ENCODE results near the gene BMPR1A.
"Not testable (repeated sequence)": the region's sequence is repeated elsewhere in the genome, so short reads cannot be mapped to it uniquely, and the experiment has no call there.

The BMPR1A gene

DNA sequence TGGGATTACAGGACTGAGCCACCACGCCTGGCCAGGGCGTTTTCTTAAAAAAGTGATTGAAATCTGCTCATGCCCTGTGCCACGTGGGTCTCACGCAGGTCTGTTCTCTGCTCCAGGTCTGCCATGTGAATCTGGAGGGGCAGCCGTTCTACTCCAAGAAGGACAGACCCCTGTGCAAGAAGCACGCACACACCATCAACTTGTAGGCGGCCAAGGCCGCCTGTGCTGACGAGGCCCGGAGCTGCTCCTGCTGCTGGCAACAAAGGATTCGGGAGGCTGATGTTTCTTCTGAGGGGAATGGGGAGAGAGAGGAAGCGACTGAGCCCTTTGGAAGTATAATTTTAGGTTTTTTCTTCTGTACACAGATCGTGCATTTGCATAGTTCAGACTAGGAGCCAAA is 23.6 kb upstream of the BMPR1A start:
- DNase-seq, result no peak

DNA sequence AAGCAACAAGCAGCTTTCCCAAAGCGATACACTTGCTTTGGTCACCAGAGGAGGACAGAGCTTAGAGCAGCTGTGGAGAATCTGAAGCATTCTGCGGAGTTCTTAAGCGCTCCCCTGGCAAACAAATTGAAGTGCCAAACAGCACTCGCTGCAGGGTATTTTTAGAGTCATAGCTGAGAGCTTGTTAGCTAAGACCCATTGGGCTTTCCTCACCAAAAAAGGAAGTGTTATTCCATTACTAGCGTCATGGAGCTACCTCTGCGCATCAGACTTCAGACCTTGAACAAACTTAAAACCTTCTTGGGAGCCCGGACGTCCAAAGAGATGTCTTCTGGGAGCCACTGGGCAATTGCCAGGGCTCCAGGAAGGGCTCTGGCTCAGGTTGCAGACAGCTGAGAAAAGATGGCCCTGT is 23.2 kb upstream of the BMPR1A start:
- DNase-seq, result no peak

- DNase-seq, result no peak
Measured at GRCh38 chr10:86734207-86734988, 22.0 kb upstream of the BMPR1A start.

GRCh38 chr10:86735278-86735677 is 21.1 kb upstream of the BMPR1A start:
- DNase-seq, result not testable (repeated sequence)

DNA sequence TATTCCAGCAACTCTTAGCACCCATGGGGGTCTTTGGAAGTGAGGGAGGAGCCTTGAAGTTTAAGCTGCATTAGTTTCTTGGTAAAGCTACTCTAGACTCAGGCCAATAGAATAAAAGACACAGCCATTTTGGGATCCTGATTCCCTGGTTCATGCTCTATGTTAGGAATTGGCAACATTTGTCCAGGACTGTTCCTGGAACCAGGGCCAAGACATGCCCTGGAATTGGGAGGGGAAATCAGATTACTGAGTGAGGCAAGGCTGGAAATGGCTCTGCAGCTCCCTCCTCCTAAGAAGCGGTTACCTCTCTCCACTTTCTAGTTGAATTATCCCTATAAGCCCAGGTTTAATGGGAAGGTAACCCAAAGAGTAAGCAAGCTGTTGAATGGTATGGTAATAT is 14.2 kb upstream of the BMPR1A start:
- DNase-seq, result no peak

DNA sequence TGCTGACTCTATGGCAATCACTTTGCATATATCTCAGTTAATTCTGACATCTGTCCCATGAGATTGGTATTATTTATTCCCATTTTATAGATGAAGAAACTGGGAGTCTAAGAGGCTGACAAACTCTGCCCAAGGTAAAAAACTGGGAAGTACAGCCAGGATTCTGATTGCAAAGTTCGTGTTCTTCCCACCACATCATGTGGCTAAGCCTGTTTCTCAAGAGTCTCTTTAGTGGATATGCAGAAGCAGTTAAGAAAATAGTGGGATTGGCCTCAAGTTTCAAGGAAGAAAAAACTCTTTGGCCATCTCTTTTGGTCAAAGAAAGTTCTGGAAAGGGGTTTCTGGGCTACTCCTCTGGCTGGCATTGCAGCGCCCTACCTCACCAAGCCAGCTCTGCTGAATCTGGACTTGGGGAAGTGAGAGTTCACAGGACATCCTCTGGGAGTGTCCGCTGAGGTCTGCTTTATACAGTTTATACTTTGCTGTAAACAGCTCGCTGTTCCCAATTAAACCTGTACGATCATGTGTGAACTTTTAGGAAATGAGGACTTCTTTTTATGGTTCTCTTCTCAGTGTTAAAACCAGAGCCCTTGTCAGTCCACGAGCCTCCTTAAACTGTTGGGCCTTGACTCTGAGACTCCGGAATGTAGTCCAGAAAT is 12.2 kb upstream of the BMPR1A start:
- no peak for DNase-seq

GRCh38 chr10:86747796-86748581 is 8.4 kb upstream of the BMPR1A start:
- no peak for DNase-seq

- no peak for DNase-seq
Measured at GRCh38 chr10:86749854-86750253, 6.6 kb upstream of the BMPR1A start.

GRCh38 chr10:86751477-86751876 is 4.9 kb upstream of the BMPR1A start:
- DNase-seq, result no peak

GRCh38 chr10:86752311-86752710 is 4.1 kb upstream of the BMPR1A start:
- no peak for DNase-seq

DNA sequence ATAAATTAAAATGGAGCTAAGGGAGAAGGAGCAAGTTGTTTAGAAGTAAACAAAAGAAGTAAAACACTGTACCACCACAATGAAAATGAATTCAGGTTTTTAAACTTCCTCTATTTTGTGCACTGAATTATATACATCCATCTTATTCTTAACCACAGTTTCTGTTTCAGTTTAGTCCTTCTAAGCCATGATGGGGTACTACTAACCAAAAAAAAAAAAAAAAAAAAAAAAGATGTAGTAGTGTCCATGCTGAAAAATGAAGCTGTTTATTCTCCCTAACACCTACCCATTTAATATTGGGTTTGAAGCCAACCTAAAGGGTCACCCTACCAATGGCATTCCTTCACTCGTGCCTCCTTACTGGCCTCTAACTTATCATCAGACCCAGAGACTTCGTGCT is 3.4 kb upstream of the BMPR1A start:
- DNase-seq, result no peak

GRCh38 chr10:86753638-86754434 is 2.6 kb upstream of the BMPR1A start:
- DNase-seq, result no peak

GRCh38 chr10:86755454-86755739 is 1.0 kb upstream of the BMPR1A start:
- DNase-seq, result no peak

DNA sequence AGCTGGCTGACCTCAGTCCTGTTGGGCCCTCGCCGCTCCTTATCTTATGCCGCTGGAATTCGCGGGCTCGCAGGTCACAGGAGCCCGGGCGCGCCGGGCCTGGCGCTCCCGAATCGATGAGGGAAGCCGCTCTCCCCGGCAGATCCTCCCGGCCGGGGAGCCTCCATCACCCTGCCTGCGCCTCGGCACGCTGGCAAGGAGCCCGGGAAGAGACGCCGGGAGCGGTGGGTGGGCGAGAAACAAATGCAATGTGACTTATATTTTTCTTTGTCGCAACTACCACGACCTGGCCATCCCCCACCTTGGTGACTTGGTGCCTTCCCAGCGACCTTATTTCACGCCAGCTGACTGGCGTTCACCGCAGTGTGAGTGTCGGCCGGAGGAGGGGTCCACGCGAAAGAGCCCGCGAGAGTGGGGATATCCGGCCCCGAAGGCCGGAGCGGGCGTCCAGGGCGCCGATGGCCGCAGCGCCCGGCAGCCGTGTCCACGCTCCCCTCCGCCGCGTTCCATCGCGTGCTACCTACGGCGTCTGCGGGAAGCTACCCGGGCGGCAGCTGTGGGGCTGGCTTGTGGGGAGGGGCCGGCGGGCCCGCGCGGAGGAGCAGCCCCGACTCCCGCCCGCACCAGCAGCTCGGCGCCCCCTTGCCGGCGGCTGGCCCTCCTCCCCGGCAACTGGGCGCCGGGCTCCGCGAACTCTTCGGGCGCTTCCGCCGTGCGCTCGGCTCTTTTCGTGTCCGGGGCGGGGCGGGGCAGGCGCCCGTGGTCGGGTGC is 494 bp upstream of the BMPR1A start:
- peak; percentile 87 to 89 for DNase-seq

DNA sequence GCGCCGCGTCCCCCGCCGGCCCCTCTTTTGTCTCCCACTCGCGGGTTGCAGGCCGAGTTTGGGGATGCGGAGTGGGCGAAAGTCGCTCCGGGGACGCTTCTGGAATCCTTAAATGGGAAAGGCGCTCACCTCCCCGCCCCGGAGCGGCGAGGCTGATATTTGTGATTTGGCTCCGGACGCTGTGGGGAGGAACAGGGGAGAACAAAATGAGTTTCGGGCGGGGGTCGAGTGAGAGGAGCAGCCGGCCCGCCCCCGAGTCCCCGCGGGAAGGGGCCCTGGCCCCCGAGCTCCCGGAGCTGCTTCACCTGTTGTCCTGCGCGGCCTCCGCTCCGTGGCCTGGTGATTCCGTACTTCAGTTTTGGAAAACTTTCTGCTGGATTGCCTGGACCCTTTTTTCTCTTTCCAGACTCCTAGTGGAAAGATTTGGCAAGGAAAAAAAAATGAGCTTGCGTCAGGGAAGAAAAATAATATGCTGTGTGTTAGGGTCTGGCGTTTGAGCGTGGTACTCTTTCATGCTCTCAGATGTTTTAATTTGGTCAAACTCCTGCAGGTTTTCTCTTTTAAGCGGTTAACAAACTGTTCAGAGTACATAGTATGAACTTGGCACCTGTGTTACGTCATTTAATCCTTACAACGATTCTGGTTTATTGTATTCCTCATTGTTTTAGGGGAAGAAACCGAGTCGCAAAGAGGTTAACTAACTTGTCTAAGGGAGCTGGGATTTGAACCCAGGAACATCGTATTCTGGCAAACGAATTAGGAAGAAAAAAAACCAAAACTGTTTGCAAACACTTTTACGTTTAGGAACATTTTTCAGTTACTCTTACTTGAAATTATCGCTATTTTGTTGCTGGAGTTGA is 924 bp downstream of the BMPR1A start:
- peak; percentile 4 to 11 for DNase-seq

- DNase-seq, result no peak
Measured at GRCh38 chr10:86758189-86759072, 2.0 kb downstream of the BMPR1A start.

GRCh38 chr10:86759073-86759672 is 2.8 kb downstream of the BMPR1A start:
- no peak for DNase-seq

- no peak for DNase-seq
Measured at GRCh38 chr10:86763404-86763803, 7.0 kb downstream of the BMPR1A start.

DNA sequence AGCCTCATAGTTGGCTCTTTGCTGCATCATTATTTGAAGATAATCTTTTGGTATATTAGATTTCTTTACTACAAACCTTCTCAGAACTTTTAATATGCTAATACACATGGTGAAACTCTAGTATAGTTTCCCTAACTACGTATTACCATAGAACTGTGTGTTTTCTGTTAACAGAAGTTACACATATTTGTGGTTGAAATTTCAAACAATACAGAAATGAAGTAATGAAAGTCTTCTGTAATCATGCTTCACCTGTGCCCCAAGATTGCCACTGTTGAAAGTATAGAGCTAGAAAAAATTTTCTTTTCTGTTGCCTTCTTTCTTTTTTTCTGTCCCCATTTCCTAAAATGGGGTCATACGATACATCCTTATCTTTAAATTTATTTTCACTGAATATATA is 9.1 kb downstream of the BMPR1A start:
- no peak for DNase-seq

Measured in stimulated activated CD4-positive, alpha-beta T cell treated with anti-CD3 and anti-CD28 coated beads, Interleukin-2, amount 100 ng/mL, for 48 hours (primary cell).